Stimulated activated CD8-positive, alpha-beta memory T cell treated with anti-CD3 and anti-CD28 coated beads, Interleukin-2, amount 100 ng/mL, for 48 hours (primary cell): Measurements from ENCODE around the gene SFXN5.
"Not testable (repeated sequence)": the region's sequence is repeated elsewhere in the genome, so short reads cannot be mapped to it uniquely, and the experiment has no call there.

Source experiments
- DNase-seq, 2 donors: peaks; one replicate each; pipeline ENCODE4 v3.0.0-alpha.2; 2020; ENCODE audit warnings: low read depth in 2 of 2

SFXN5 gene

DNA sequence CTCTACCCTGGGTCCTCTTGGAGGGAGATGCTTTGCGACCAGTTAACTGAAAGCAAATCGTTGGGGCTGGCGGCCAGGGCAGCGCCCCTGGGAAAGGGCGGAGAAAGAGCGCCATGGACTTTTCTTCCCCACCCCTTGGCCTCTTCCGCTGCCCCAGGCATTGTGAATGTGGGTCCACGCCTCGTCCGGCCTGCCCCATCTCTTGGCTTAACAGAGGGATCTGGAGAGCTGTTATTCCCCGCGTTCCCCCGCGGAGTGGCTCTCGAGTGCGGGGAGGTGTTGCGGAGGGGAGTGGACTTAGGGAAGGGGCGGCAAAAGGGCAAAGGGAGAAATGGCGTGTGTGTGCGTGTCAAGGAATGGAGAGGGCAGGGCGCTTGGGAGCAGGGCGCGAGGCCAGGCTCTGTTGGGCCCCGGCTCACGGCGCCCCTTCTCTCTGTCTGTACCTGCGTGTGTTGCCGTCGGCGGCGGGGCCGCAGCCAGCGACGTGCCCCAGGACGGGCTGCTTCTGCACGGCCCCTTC, 147.6 kb downstream of the SFXN5 start:
- no peak for DNase-seq

DNA sequence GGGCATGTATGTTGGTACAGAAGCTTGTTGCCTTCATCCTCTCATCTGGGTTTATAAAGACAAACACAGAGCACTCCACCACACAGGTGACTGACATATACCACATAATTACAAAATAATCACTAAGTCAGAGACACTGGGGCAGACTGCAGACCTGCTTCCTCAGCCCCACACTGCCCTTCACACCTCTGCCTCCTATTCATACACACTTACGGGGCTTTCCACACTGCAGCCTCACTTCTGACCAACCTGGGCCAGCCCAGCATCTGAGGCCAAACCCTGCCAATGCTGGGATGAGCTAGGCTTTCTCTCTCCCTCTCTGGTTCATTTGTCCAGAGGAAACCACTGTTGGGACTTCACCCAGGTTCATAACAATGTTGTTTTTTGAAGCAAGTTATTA, 149.7 kb downstream of the SFXN5 start:
- no peak for DNase-seq

DNA sequence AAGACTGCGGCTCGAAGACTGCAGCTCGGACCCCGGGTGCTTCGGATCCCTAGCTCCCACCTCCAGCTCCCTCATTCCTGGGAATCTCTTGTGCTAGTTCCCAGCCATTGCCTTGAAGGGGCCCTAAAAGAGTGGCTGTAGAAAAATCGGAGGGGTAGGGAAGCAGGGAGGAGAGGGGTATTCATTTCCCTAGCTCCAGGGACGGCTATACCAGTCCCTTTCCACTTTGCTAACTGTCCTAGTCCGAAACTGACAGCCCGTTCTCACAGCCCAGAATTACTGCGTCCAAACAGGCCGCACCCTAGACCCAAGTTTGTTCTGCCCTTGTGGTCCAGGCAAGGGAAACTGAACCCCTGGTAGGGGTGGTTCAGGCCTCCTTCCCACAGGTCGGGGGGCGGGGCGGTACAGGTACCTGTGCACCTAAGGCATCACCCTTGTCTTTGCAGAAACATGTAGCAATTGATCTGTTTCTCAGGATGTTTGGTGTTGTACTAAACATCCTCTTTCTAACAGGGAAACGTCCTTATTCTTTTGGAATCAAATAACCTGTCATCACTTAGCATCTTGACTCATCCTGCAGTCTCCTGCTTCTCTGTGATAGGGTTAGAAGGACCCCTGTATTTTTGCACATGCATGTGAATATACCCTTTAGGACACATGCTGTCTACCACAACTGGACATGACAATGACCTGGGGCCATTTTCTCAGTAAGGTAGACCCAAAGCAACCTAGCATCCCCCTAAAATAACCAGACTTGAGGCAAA, 150.2 kb downstream of the SFXN5 start:
- no peak for DNase-seq

DNA sequence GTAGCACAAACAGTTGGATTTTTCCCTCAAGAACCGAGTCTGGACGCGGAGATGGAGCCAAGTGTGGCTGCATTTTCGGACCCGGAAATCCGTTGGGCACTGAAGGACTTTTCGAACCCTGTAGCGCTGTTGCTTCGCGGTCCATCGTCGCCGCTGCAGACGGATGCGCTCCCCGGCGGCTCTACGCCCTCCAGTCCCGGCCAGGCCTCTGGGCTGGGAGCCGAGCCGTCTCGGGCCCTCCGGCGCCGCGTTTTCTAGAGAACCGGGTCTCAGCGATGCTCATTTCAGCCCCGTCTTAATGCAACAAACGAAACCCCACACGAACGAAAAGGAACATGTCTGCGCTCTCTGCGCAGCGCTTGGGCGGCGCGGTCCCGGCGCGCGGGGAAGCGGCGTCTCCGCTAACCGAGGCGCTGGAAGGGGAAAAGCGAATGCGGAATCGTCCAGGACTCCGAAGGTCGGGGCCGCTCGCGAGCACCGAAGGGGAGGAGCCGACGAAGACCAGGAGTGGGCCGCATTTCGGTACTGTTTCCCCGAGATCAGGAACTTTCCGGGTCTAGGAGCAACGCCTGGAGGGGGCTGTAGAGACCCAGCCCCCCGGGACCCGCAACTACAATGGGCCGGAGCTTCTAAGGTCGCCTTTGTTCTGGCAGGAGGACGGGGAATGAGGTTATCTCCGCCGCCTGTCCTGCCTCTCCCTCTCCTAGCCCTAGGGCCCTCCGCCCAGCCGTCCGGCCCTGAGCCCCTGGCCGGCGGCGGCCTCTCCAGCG, 151.0 kb downstream of the SFXN5 start:
- DNase-seq, result peak in 1 of 2 donors; percentile 31

DNA sequence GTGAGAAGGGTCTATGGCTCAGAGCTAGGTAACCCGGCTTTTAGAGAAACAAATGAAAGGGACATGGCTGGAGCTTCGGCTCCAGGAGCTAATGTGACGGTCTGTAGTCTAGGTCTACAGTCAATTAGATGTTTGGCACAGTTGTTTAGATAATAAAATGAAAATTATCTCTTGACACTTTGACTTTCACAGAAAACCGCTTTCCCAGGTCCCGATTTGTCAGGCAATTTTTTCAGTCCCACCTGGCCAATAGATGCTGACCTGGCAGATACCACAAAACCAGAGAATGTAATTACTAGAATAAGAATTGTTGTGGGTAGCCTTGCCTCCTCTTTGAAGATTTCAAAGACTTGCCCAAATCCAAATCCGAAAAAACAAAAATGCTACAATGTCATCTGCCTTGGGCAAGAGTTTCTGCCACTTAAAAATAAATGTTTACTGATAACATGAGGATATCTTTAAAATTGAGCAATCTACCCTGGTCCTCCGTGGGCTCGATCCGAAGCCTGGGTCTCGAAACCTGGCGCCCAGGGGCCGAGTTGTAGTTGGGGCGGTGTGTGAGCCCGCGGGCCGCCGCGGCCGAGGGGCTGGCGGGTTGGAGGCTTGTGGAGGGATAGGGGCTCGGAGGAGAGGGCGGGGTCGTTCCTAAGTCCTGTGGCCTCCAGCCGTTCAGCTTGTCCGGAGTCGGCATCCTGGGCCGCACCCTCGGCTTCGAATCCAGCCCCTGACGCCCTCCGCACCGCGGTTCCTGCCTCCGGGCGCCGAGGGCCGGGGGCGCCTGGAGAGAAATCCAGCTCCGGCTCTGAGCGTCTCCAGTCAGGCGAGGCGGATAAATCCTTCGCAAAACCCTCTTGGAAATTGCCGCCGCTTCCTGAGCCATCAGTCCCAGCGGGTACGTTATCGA, 151.8 kb downstream of the SFXN5 start:
- no peak for DNase-seq

DNA sequence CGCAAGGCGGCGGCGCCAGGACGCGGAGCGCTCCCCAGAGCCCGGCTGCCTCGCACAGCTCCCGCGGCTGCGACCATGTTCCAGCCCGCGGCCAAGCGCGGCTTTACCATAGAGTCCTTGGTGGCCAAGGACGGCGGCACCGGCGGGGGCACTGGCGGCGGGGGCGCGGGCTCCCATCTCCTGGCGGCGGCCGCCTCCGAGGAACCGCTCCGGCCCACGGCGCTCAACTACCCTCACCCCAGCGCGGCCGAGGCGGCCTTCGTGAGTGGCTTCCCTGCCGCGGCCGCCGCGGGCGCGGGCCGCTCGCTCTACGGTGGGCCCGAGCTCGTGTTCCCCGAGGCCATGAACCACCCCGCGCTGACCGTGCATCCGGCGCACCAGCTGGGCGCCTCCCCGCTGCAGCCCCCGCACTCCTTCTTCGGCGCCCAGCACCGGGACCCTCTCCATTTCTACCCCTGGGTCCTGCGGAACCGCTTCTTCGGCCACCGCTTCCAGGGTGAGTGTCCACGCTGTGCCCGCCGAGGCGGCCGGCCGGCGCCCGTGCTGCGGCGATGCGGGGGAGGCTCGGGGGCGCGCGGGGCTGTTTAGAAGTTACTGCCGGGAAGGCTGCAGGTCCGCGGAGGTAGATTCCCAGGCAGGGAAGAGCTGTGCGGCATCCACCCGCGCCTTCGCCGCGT, 153.5 kb downstream of the SFXN5 start:
- no peak for DNase-seq

DNA sequence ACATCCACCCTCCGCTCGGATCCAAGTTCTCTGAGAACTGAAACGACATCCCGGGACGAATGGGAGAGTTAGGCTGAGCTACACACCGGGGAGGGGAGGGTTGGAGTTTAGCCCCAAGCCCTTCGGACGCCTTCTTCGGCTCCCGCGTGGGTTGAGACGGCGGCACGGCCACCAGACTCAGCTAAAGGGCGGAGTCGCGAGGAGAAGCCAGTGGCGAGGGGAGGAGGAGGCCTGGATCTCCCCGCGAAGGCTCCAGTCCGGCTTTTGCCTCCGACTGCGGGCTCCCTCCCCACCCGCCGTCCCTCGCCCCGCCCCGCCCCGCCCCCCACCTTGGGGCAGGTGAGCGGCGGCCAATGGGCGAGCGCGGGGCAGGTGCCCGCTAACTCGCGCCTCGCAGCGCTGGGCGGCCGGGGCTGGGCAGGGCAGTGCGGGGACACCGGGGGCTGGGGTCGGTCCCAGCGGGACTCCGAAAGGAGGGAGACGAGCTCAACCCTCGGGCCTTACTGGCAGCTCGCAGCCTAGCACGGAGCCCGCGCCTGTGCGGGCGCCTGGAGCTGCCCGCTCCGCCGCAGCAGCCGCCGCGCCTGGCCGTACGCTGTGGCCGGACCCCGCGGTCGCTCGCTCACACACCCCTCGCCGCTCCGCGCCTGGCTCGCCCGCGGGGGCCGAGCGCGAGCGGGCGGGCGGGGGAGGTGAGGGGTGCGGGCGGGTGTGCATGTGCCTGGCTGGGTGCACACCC, 154.2 kb downstream of the SFXN5 start, which contains the start of gene EMX1:
EMX1 (plus strand) TSS at position 382 of the 739 bp plus-strand sequence; CDS start at position 716, 334 bp downstream.
- DNase-seq, result peak in 1 of 2 donors; percentile 40

DNA sequence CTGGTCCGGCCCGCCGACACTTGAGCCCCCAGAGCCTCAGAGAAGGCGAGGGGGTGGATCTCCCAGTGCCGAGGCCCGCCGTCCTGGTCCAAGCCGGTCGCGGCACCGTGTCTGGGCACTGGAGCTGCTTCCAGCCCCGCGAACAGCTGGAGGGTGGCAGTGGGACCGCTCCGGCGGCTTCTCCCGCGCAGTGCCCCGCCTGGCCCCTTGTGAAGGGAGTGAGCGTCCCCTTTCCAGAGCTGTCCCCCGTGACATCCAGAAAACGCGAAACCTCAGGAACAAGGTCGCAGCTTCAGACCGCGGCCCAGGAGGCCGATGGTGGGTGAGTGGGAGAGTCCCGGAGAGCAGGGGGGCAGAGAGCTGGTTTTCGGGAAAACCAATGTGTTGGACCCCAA, 154.8 kb downstream of the SFXN5 start:
- no peak for DNase-seq

DNA sequence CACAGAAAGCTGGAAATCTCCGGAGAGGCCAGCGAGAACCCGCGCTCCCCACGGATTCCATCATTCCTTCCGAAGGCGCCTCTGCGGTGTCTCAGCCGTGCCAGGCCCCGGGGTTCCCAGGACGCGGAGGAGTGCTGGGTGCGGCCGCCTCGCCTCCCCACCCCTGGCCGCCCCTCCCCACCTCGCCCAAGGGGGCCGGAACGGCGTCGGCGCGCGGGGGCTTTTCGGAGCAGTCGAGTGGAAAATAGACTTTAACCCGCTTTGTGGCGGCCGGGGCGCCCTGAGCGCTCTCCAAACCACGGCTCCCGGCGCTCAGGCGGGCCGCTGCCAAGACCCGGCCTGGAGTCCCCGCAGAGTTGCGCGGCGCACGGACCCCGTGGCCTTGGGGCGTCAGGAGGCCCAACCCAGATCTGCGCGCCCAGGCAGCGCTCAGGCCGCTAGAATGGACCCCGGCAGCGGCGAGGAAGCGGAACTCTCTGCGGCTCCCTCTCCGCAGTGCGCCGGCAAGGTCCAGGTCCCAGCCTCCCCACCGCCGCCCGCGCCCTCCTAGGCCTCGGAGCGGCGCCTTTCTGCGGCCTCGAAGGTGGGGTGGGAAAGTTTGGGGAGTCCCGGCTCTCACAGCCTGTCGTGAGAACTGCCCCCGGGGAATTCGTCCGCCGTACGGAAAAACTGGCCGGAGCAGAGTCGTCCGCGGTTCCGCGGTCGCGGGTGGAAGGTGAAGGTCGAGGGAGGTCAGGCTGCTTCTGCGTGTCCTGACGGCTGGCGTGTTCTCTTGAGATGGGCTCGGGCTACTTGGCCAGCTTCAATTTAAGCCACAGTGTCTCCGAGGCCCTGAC, 155.4 kb downstream of the SFXN5 start:
- DNase-seq, result no peak

DNA sequence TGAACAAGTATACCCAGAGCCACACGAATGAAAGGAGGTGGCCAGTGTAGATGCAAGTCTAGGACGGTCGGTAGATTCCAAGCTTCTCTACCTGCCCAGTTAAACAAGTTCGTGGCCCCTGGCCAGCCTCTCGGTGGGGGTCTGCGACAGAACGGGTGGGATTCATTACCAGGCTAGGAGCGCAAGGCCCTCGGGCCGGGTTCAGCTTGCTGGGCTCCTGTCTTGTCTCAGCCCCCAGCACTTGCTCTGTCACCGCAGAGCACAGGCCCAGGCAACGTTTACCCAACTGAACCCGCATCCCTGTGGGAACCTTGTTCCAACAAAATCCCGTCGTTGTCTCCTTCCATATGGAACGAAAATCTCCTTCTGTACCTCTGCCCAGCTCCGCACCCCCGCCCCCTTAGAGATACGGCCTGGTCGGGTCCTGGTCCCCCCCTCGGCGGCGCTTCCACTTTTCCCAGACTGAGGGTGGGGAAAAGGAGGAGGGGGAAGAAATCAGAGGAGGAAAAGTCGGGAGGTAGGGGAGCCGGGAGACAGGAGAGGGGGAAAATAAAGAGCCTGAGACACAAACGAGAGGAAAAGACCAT, 156.1 kb downstream of the SFXN5 start:
- DNase-seq, result no peak

DNA sequence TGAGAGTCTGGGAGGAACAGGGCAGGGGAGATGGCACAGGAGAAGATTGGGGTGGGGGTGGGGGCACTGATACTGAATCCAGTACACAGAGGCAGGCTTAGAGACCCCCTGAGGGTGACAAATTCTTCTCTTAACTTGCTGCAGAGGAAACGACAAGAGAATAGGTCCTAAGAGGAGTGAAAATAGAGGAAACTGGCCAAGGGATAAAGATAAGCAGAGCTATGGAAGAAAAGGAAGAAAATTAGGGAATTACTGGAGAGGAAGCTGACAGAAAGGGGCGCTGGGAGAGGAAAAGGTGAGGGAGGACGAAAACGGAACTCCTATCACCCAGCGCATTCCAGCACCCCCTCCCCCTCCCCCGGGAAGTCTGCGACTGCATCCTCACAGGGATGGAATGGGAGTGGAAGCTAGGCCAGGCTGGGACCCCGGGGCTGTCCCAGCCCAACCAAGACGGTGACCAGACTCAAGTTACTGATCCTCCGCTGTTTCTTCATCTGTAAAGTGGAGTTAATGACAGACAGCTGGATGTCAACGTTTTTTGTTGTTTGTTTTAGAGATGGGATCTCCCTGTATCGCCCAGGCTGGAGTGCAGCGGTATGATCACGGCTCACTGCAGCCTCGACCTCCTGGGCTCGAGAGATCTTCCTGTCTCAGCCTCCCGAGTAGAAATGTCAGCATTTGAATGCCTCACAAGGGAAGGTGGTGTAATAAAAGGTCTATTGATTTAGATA, 156.8 kb downstream of the SFXN5 start:
- DNase-seq, result no peak

DNA sequence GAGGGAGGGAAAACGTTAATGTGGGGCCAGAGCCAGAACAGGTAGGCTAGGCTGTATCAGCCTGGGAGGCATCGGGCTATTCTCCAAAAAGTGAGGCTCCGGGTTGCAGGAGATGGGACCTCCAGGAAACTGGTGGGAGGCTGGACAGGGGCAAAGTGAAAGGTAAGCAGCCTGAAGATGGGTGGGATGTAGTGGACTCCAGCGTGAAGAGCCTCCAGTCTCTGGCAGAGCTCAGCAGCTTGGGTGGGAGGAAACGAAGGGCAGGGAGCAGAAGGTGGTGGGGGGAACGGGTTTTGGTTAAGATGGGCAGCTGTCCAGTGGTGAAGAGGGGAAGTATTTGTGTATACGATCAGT, 157.3 kb downstream of the SFXN5 start:
- DNase-seq, result no peak

DNA sequence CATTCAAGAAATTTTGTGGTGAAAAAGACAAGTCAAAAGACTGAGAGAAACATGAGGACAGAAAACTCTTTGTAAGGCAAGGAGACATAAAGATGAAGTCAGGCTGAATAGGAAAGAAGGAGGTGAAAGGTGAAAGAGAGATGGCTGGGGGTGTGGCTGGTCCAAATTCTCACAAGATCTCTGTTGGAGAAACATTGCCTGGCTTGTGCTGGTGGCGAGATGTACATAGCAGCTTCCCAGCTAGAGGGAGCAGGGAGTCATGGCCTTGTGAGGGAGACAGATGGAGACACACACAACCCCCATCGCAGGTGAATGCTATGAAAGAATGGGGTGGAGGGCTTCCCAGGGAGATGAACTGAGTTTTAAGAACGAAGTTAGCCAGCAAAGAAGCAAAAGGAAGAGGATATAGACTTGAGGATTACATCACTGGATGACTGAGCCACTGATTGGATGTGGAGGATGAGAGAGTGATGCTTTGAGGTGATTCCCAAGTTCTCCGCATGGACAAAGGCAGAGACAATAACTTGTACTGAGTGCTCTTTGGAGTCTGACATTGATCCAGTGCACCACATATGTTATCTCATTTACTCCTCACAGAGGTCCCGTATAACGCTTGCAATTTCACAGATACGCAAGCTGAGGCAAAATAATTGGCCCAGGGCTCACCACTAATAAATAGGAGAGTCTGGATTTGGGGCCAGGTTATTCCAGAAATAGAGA, 157.9 kb downstream of the SFXN5 start:
- no peak for DNase-seq

DNA sequence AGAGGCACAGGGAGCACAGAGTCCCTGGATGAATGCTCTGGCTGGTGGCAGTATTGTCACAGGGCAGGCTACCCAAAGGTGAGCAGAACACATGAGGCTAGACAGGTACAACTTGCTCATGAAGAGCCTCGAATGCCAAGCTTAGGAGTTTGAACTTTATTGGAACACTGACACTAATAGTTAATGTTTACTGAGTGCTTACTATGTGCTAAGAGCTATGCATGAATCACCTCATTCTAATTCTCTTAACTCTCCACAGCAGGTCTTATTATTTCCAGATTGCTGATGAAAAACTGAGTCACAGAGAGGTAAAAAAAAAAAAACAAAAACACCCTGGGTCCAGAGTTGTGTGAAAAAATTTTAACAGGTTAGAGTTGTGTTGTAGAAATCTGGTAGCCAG, 160.3 kb downstream of the SFXN5 start:
- no peak for DNase-seq

DNA sequence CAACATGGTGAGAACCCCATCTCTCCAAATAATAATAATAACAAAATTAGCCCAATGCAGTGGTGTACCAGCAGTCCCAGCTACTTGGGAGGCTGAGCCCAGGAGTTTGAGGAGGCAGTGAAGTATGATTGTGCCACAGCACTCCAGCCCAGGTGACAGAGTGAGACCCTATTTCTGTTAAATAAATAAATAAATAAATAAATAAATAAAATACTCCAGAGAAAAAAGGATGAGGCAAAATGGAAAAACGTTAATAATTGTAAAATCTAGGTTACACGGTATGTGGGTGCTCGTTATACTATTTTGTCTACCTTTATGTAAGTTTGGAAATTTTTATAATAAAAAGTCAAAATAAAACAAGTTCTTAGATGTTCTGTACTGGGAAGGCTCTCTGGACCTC, 162.8 kb downstream of the SFXN5 start:
- DNase-seq, result no peak

DNA sequence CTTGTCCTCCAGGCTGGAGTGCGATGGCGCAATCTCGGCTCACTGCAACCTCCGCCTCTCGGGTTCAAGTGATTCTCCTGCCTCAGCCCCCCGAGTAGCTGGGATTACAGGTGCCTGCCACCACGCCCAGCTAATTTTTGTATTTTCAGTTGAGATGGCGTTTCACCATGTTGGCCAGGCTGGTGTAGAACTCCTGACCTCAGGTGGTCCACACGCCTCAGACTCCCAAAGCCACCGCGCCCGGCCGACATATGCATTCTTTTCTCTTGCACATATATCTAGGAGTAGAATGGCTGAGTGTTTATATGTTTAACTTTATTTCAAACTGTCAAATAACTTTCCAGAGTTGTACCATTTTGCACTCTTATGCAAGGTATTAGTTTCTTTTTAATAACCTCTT, 164.1 kb downstream of the SFXN5 start:
- not testable (repeated sequence) for DNase-seq

DNA sequence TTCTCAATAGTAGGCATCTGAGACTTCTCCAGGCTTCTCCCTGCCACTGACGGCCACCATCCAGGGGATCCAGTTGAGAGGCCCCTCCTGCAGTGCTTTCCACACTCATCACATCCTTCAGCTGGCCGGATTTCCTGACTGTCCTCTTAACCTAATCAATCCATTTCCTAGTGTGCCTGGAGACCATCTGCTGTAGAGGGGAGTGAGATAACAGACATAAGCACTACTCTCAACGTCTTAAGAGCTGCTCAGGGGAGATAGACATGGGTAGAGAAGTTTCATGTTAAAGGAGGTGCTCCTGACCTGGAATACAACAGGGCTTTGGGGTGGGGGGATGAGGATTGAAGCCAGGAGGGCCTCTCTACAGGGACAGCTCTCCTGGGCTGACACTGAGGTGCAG, 170.1 kb downstream of the SFXN5 start:
- no peak for DNase-seq

DNA sequence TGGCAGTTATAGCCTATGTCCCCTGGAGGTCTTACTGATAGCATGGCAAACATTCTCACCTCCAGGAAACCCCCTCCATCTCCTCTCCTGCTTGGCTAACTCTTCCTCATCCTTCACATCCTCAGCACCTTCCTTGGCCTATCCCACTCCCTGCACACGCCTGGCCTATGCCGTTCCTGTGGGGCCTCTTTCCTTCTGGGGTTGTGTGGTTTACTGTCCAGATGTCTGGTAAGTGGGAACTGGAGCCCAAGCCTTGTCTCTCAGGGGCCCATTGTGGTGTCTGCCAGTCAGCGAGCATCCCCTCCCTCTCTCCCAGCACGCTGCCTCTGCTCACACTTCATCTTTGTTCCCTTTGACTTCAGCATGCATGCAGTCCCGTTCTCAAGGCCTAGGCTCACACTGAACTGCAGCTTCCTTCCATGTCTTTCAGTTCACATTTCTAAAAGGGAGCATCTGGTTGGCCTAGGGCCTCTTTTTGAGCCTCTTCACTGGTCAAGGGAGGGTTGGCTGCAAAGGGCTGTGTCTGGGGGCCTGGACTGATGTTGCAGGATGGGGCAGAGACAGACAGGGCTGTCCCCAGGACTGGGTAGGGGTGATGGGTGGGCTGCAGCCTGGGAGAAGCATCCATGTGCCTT, 171.2 kb downstream of the SFXN5 start:
- no peak for DNase-seq
